HCT116 (cell line): ENCODE measurements around the gene RAD9A. TPM values are rescaled to one million over a fixed set of nuclear protein-coding genes. Genes with fewer than 3 reads are reported as not detected.

Experiments
- ATAC-seq: fragments of 200-7000 bp; cut with Tn5 transposase; 2 replicates; pipeline ENCODE4 v1.9.1; 2020; ENCODE audit warnings: mild to moderate bottlenecking, moderate library complexity
- BruUV-seq: library from RNA; stranded (reverse); fragments of 400-500 nt; replicated peaks from 2 replicates; lab custom pipeline; 2021; lab: Mats Ljungman, UMichigan
- CTCF ChIA-PET: fragments of 300-600 bp; sonication (Branson Sonifier 250); formaldehyde crosslinking; loops from one replicate; lab custom pipeline; 2021; ENCODE audit warnings: antibody characterized with exemption; lab: Charles Lee
- POLR2A ChIA-PET: fragments of 300-600, 350-600 bp; sonication (Branson Sonifier 250); formaldehyde crosslinking; loops from one replicate; lab custom pipeline; 2021; ENCODE audit warnings: antibody characterized with exemption; lab: Charles Lee
- RAD21 ChIA-PET, 2 experiments: fragments of 300-600 bp; sonication (Branson Sonifier 250); formaldehyde crosslinking; loops; one replicate each; lab custom pipeline; 2023; ENCODE audit warnings: low total read pairs in 2 of 2; ENCODE audit not compliant: uncharacterized antibody in 2 of 2, unreplicated experiment in 2 of 2, low non-redundant PET in 1 of 2; lab: Charles Lee
- DNase-seq: peaks from one replicate; pipeline ENCODE4 v3.0.0-alpha.2; 2010; ENCODE audit warnings: low read depth, low spot score
- H2AFZ ChIP-seq: fragments of 200-600 bp; shearing (Covaris generic), sonication (generic); 2 replicates; pipeline ENCODE4 v1.6.1; 2017; ENCODE audit warnings: low read depth, mixed run types, mixed read lengths, antibody characterized with exemption, low read length; ENCODE audit not compliant: poor library complexity, severe bottlenecking
- H3K27ac ChIP-seq: 2 replicates; pipeline ENCODE4 v1.5.1; 2012; ENCODE audit warnings: low read depth, low read length
- H3K27me3 ChIP-seq: fragments of 200-600 bp; sonication (generic); 2 replicates; pipeline ENCODE4 v1.6.1; 2016; ENCODE audit warnings: mixed run types, low read length, mixed read lengths; ENCODE audit not compliant: insufficient read depth
- H3K36me3 ChIP-seq, 2 experiments: fragments of 200-500 bp in 1 of 2; fragments of 200-600 bp in 1 of 2; sonication (Bioruptor generic) in 1 of 2; sonication (generic) in 1 of 2; 2 replicates each; pipeline versions ENCODE4 v1.5.1 to v1.6.1; 2014 to 2016; ENCODE audit warnings: low read length in 2 of 2, inconsistent platforms in 1 of 2, mixed read lengths in 1 of 2, mixed run types in 1 of 2; ENCODE audit not compliant: insufficient read depth in 2 of 2, control insufficient read depth in 1 of 2
- H3K4me1 ChIP-seq, 2 experiments: fragments of 200-600 bp in 1 of 2; sonication (generic) in 1 of 2; 2 replicates each; pipeline versions ENCODE4 v1.5.1 to v1.6.1; 2012 to 2017; ENCODE audit warnings: low read length in 2 of 2, inconsistent platforms in 1 of 2, mild to moderate bottlenecking in 1 of 2, mixed read lengths in 1 of 2, mixed run types in 1 of 2, moderate library complexity in 1 of 2; ENCODE audit not compliant: insufficient read depth in 2 of 2, control insufficient read depth in 1 of 2
- H3K4me2 ChIP-seq: fragments of 200-600 bp; sonication (generic); 2 replicates; pipeline ENCODE4 v1.6.1; 2017; ENCODE audit warnings: mixed run types, low read length, mixed read lengths
- H3K4me3 ChIP-seq, 2 experiments: fragments of 200-600 bp in 1 of 2; sonication (generic) in 1 of 2; replicated peaks in 1 of 2; 2 replicates each; pipeline ENCODE4 v1.5.1; 2011 to 2016; ENCODE audit warnings: low read length in 2 of 2, control low read depth in 1 of 2, low read depth in 1 of 2, mild to moderate bottlenecking in 1 of 2, mixed read lengths in 1 of 2, mixed run types in 1 of 2
- H3K79me2 ChIP-seq: fragments of 200-600 bp; sonication (generic); 2 replicates; pipeline ENCODE4 v1.6.1; 2017; ENCODE audit warnings: mild to moderate bottlenecking, mixed run types, low read length, moderate library complexity, mixed read lengths; ENCODE audit not compliant: insufficient read depth
- H3K9ac ChIP-seq: fragments of 200-600 bp; sonication (generic); 2 replicates; pipeline ENCODE4 v1.6.1; 2016; ENCODE audit warnings: low read length, mixed read lengths
- H3K9me2 ChIP-seq: fragments of 200-600 bp; sonication (generic), shearing (Covaris generic); 2 replicates; pipeline ENCODE4 v1.6.1; 2017; ENCODE audit warnings: mixed run types, mild to moderate bottlenecking, moderate library complexity; ENCODE audit not compliant: insufficient read depth
- H3K9me3 ChIP-seq, 2 experiments: fragments of 200-500 bp in 1 of 2; fragments of 200-600 bp in 1 of 2; sonication (Bioruptor generic) in 1 of 2; sonication (generic) in 1 of 2; 2 replicates each; pipeline ENCODE4 v1.6.1; 2014 to 2017; ENCODE audit warnings: low read length in 2 of 2, mixed read lengths in 2 of 2, inconsistent platforms in 1 of 2, low read depth in 1 of 2, mild to moderate bottlenecking in 1 of 2, mixed run types in 1 of 2, moderate library complexity in 1 of 2; ENCODE audit not compliant: control insufficient read depth in 1 of 2, insufficient read depth in 1 of 2
- H4K20me1 ChIP-seq: fragments of 200-600 bp; sonication (generic), shearing (Covaris generic); 2 replicates; pipeline ENCODE4 v1.6.1; 2017; ENCODE audit warnings: mixed run types, mild to moderate bottlenecking, moderate library complexity; ENCODE audit not compliant: insufficient read depth
- CBX3 ChIP-seq: IDR thresholded peaks from 2 replicates; pipeline ENCODE4 v1.6.1; 2012; ENCODE audit warnings: low read depth
- CEBPB ChIP-seq: IDR thresholded peaks from 2 replicates; pipeline ENCODE4 v1.6.1; 2012; ENCODE audit warnings: low read depth
- CTCF ChIP-seq, 3 experiments: fragments of 200-600 bp in 1 of 3; sonication (generic) in 1 of 3; IDR thresholded peaks in 2 of 3; conservative IDR thresholded peaks in 1 of 3; 2 replicates each; pipeline ENCODE4 v1.5.1; 2012 to 2017; ENCODE audit warnings: low read depth in 2 of 3, low read length in 2 of 3, antibody characterized with exemption in 1 of 3, borderline replicate concordance in 1 of 3, control low read depth in 1 of 3, mild to moderate bottlenecking in 1 of 3, mixed read lengths in 1 of 3, mixed run types in 1 of 3, moderate library complexity in 1 of 3; ENCODE audit not compliant: insufficient read depth in 1 of 3
- EGR1 ChIP-seq: IDR thresholded peaks from 2 replicates; pipeline ENCODE4 v1.6.1; 2012; ENCODE audit warnings: low read depth
- ELF1 ChIP-seq: IDR thresholded peaks from 2 replicates; pipeline ENCODE4 v1.6.1; 2012; ENCODE audit warnings: low read depth, borderline replicate concordance
- EZH2 ChIP-seq: fragments of 200-600 bp; sonication (generic); IDR thresholded peaks from 2 replicates; pipeline ENCODE4 v1.6.1; 2017; ENCODE audit warnings: antibody characterized with exemption, mixed run types
- EZH2phosphoT487 ChIP-seq: fragments of 200-600 bp; IDR thresholded peaks from 2 replicates; pipeline ENCODE4 v1.6.1; 2018; ENCODE audit warnings: antibody characterized with exemption, borderline replicate concordance
- FOSL1 ChIP-seq: IDR thresholded peaks from 2 replicates; pipeline ENCODE4 v1.6.1; 2012; ENCODE audit warnings: low read depth
- JUND ChIP-seq: IDR thresholded peaks from 2 replicates; pipeline ENCODE4 v1.6.1; 2012
- POLR2A ChIP-seq: IDR thresholded peaks from 2 replicates; pipeline ENCODE4 v1.7.0; 2011; ENCODE audit warnings: borderline replicate concordance; ENCODE audit not compliant: insufficient read depth, insufficient read length; ENCODE audit errors: extremely low read depth
- POLR2AphosphoS5 ChIP-seq: IDR thresholded peaks from 2 replicates; pipeline ENCODE4 v1.6.1; 2011; ENCODE audit warnings: mild to moderate bottlenecking, low read depth, low read length, moderate library complexity
- RAD21 ChIP-seq: IDR thresholded peaks from 2 replicates; pipeline ENCODE4 v1.6.1; 2012; ENCODE audit warnings: low read depth, mild to moderate bottlenecking
- REST ChIP-seq: IDR thresholded peaks from 2 replicates; pipeline ENCODE4 v1.6.1; 2012; ENCODE audit warnings: low read depth
- SIN3A ChIP-seq: IDR thresholded peaks from 2 replicates; pipeline ENCODE4 v1.6.1; 2012; ENCODE audit warnings: low read depth
- SP1 ChIP-seq: IDR thresholded peaks from 2 replicates; pipeline ENCODE4 v1.6.1; 2012; ENCODE audit warnings: low read depth
- SRF ChIP-seq: IDR thresholded peaks from 2 replicates; pipeline ENCODE4 v1.6.1; 2012; ENCODE audit warnings: low read depth
- TCF7L2 ChIP-seq: IDR thresholded peaks from 2 replicates; pipeline ENCODE4 v1.7.0; 2011; ENCODE audit warnings: borderline replicate concordance, inconsistent platforms; ENCODE audit not compliant: insufficient read depth, insufficient read length; ENCODE audit errors: extremely low read depth
- ZFX ChIP-seq: fragments of 450-650 bp; IDR thresholded peaks from 2 replicates; pipeline ENCODE4 v1.6.1; 2017
- intact Hi-C: fragments of 100-400 bp; cut with micrococcal nuclease; formaldehyde crosslinking; loops from 2 replicates; pipeline ENCODE4 v1.10.0; 2022
- total RNA-seq: library from RNA; stranded (reverse); gene quantifications from one replicate; pipeline ENCODE4 v1.2.1, GENCODE V29; 2021; ENCODE audit not compliant: unreplicated experiment

Gene RAD9A
- total RNA-seq, 1 experiment from 2014 or later: 49.8 TPM

GRCh38 chr11:67406420-67406968, 14.7 kb downstream of the RAD9A start:
- H3K79me2 ChIP-seq: no peaks in the 10 kb centered on the region; the same call in 1 of the 2 replicates
- no peak for DNase-seq
- CTCF ChIA-PET: no interaction called here
- no peaks in the 10 kb centered on the region for H3K9me2 ChIP-seq
- intact Hi-C loops: no loop called here
- no peaks in the 10 kb centered on the region for H3K9me3 ChIP-seq
- TF ChIP-seq ZFX (no peak), CTCF (IDR thresholded peaks at IDR 0.05 in 2 of 3, conservative IDR thresholded peaks at IDR 0.05 in 1 of 3; ENCODE audit: borderline replicate concordance in 1 of 3, insufficient read depth in 1 of 3, low read depth in 2 of 3, low read length in 2 of 3) (no peak), POLR2A (no peak), JUND (no peak), TCF7L2 (no peak), SP1 (no peak), CEBPB (no peak), POLR2AphosphoS5 (no peak), SRF (no peak), FOSL1 (no peak), REST (no peak), EZH2phosphoT487 (no peak), CBX3 (no peak), EGR1 (no peak), EZH2 (no peak), SIN3A (no peak), RAD21 (no peak), ELF1 (no peak)
- TF ChIP-seq, all 23 proteins: peak for 0
- no peaks in the 10 kb centered on the region for H3K36me3 ChIP-seq
- peaks cover 4 to 9% of the 10 kb centered on the region in 2 experiments for H3K4me1 ChIP-seq
- no peak overlapping the region for H3K9ac ChIP-seq
- H2AFZ ChIP-seq: no peak overlapping the region
- POLR2A ChIA-PET: no interaction called here
- ATAC-seq: no peak
- H4K20me1 ChIP-seq: no peaks in the 10 kb centered on the region
- no peak overlapping the region for H3K4me3 ChIP-seq
- H3K27me3 ChIP-seq: no peaks in the 10 kb centered on the region
- no peak overlapping the region for H3K4me2 ChIP-seq
- RAD21 ChIA-PET: no interaction called here
- no peak overlapping the region for H3K27ac ChIP-seq
- BruUV-seq: no TSS peak
